SK-N-MC (cell line): Measurements from ENCODE around the gene KRT31.

Experiments
- EZH2 ChIP-seq: fragments of 200-600 bp; sonication (generic); IDR thresholded peaks from one replicate; pipeline ENCODE4 v1.6.1; 2017; ENCODE audit warnings: antibody characterized with exemption
- POLR2AphosphoS5 ChIP-seq: IDR thresholded peaks from 2 replicates; pipeline ENCODE4 v1.6.1; 2012; ENCODE audit warnings: mild to moderate bottlenecking, low read depth, low read length, borderline replicate concordance

DNA sequence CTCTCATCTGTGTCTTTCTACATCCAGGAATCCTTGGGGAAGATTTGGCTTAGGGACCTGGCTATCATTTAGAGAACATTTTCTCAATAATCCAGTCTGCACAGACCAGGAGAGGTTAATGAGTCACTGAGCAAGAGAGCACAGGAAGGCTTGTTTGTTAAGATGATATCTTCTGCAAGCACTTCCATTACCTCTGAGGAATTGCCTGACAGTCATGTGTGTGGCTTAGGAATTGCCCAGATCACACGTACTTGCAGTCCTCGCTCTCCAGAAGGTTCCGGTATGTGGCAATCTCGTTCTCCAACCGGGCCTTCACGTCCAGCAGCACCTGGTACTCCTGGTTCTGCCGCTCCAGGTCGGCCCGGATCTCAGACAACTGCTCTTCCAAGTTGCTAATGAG lies 23.7 kb upstream of the KRT31 start:
- TF ChIP-seq EZH2 (no peak), POLR2AphosphoS5 (no peak)
